Activated CD8-positive, alpha-beta T cell treated with anti-CD3 and anti-CD28 coated beads for 36 hours (primary cell): Measurements from ENCODE around the gene IFNK. TPM values are rescaled to one million over a fixed set of nuclear protein-coding genes. Genes with fewer than 3 reads are reported as not detected.

Experiments used
- ATAC-seq: fragments of 200-7000 bp; cut with Tn5 transposase; one replicate; pipeline ENCODE4 v1.10.0; 2021; ENCODE audit warnings: mild to moderate bottlenecking, moderate library complexity
- CTCF ChIA-PET: fragments of 350-600 bp; sonication (Branson Sonifier 250); formaldehyde crosslinking; loops from one replicate; lab custom pipeline; 2021; ENCODE audit warnings: antibody characterized with exemption; lab: Charles Lee
- POLR2A ChIA-PET: fragments of 350-600 bp; sonication (Branson Sonifier 250); formaldehyde crosslinking; loops from one replicate; lab custom pipeline; 2021; ENCODE audit warnings: antibody characterized with exemption; lab: Charles Lee
- DNase-seq: peaks from one replicate; pipeline ENCODE4 v3.0.0-alpha.2; 2020
- H3K27ac Mint-ChIP-seq: one replicate; pipeline ENCODE4 v1.8.0; 2021; ENCODE audit warnings: mild to moderate bottlenecking, mixed read lengths
- H3K27me3 Mint-ChIP-seq: one replicate; pipeline ENCODE4 v1.8.0; 2021; ENCODE audit warnings: mixed read lengths
- H3K36me3 Mint-ChIP-seq: one replicate; pipeline ENCODE4 v1.8.0; 2021; ENCODE audit warnings: low read depth, mixed read lengths
- H3K4me1 Mint-ChIP-seq: one replicate; pipeline ENCODE4 v1.8.0; 2021; ENCODE audit warnings: low read depth, mixed read lengths
- H3K4me3 Mint-ChIP-seq: one replicate; pipeline ENCODE4 v1.8.0; 2021; ENCODE audit warnings: mild to moderate bottlenecking, moderate library complexity, mixed read lengths
- H3K9me3 Mint-ChIP-seq: one replicate; pipeline ENCODE4 v1.8.0; 2021; ENCODE audit warnings: mixed read lengths
- intact Hi-C: fragments of 100-400 bp; cut with micrococcal nuclease; formaldehyde crosslinking; loops from one replicate; pipeline ENCODE4 v1.10.0; 2022
- total RNA-seq, 2 experiments: library from RNA; stranded (reverse); gene quantifications; one replicate each; pipeline ENCODE4 v1.2.3, GENCODE V29; 2021
- TF ChIP-seq, protein P1 (sequence below): fragments of 200-600 bp; IDR thresholded peaks from one replicate; pipeline ENCODE4 v1.8.0; 2022; ENCODE audit warnings: antibody characterized with exemption, mild to moderate bottlenecking

IFNK gene
- total RNA-seq, 2 experiments from 2014 or later: not detected

GRCh38 chr9:27510780-27511179 lies 13.3 kb upstream of the IFNK start:
- no peak overlapping the region for H3K27ac Mint-ChIP-seq
- POLR2A ChIA-PET: no interaction called here
- no peak overlapping the region for H3K4me3 Mint-ChIP-seq
- CTCF ChIA-PET: no interaction called here
- intact Hi-C loops: loop anchor here (10.0 kb wide), 1 partner anchor 64 kb away; the partner anchor contains the start of gene C9orf72
- H3K36me3 Mint-ChIP-seq: peaks cover 4% of the 10 kb centered on the region
- H3K4me1 Mint-ChIP-seq: no peaks in the 10 kb centered on the region
- ATAC-seq (no peak), DNase-seq (no peak)
- TF ChIP-seq, protein P1, sequence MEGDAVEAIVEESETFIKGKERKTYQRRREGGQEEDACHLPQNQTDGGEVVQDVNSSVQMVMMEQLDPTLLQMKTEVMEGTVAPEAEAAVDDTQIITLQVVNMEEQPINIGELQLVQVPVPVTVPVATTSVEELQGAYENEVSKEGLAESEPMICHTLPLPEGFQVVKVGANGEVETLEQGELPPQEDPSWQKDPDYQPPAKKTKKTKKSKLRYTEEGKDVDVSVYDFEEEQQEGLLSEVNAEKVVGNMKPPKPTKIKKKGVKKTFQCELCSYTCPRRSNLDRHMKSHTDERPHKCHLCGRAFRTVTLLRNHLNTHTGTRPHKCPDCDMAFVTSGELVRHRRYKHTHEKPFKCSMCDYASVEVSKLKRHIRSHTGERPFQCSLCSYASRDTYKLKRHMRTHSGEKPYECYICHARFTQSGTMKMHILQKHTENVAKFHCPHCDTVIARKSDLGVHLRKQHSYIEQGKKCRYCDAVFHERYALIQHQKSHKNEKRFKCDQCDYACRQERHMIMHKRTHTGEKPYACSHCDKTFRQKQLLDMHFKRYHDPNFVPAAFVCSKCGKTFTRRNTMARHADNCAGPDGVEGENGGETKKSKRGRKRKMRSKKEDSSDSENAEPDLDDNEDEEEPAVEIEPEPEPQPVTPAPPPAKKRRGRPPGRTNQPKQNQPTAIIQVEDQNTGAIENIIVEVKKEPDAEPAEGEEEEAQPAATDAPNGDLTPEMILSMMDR: no peak
- no peaks in the 10 kb centered on the region for H3K9me3 Mint-ChIP-seq
- H3K27me3 Mint-ChIP-seq: no peaks in the 10 kb centered on the region

- ATAC-seq (no peak), DNase-seq (no peak)
- Mint-ChIP-seq H3K4me1 (no peaks in the 10 kb centered on the region), H3K27ac (no peak overlapping the region), H3K4me3 (no peak overlapping the region), H3K27me3 (no peaks in the 10 kb centered on the region), H3K9me3 (no peaks in the 10 kb centered on the region), H3K36me3 (peaks cover 4% of the 10 kb centered on the region)
- intact Hi-C loops: loop anchor here (10.0 kb wide), 1 partner anchor 63 kb away; the partner anchor contains the start of gene C9orf72
- ChIA-PET POLR2A (no interaction called here), CTCF (no interaction called here)
- TF ChIP-seq, protein P1: no peak
Measured at GRCh38 chr9:27511771-27512170, 12.3 kb upstream of the IFNK start.

DNA sequence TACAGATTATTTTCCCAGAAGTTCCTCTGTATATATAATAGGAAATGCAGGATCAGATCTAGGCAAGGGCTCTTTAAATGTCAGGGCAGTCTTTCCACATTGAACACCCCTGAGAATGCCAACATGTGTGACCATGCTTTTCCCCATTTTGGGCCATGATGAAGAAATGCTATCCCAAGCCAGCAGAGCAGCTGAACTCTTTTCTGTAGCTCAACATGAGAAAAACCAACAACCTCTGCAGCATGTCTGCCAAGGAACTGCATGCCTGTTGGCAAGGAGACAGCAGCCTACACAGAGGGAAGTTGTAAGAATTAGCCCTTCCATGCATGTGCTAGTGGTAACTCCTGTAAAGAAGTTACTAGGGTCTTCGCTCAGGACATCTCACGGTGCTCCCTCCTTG lies 9.5 kb upstream of the IFNK start:
- POLR2A ChIA-PET: interaction anchor here (0.8 kb wide), 1 partner anchor 69 kb away, joined by 3 read pairs; no protein-coding TSS in a partner anchor
- intact Hi-C loops: loop anchor here (10.0 kb wide), 1 partner anchor 60 kb away; the partner anchor contains the start of gene C9orf72
- Mint-ChIP-seq H3K4me3 (no peak overlapping the region), H3K36me3 (no peaks in the 10 kb centered on the region), H3K27ac (no peak overlapping the region), H3K9me3 (no peaks in the 10 kb centered on the region), H3K4me1 (no peaks in the 10 kb centered on the region), H3K27me3 (no peaks in the 10 kb centered on the region)
- DNase-seq (no peak), ATAC-seq (no peak)
- CTCF ChIA-PET: interaction anchor here (1.1 to 1.2 kb wide), 3 partner anchors 13 to 181 kb away, joined by 3 to 4 read pairs (median 3); partner anchors contain the start of gene MOB3B
- TF ChIP-seq, protein P1: no peak

DNA sequence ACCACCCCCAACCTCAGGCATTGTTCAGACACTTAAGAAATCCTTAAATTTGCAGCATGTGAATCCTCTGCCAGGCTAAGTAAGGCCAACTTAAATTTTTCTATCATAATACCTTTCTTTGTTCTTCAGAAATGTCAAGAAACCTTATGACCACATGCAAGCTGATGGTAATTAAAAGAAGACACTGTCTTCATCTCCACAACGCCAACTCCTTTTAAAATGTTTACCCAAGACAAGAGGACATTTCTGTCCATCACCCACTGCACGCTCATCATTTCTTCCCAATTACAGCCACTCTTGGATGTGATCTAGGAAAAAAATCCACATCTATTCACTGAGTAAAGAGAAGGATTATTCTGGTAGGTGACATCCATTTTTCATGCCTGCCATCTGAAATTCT lies 6.1 kb upstream of the IFNK start:
- Mint-ChIP-seq H3K9me3 (no peaks in the 10 kb centered on the region), H3K36me3 (no peaks in the 10 kb centered on the region), H3K4me1 (no peaks in the 10 kb centered on the region), H3K27ac (no peak overlapping the region), H3K27me3 (no peaks in the 10 kb centered on the region), H3K4me3 (no peak overlapping the region)
- ChIA-PET CTCF (no interaction called here), POLR2A (no interaction called here)
- ATAC-seq (no peak), DNase-seq (no peak)
- TF ChIP-seq, protein P1: no peak
- intact Hi-C loops: loop anchor here (10.0 kb wide), 1 partner anchor 57 kb away; the partner anchor contains the start of gene C9orf72

GRCh38 chr9:27518809-27519208 lies 5.3 kb upstream of the IFNK start:
- no peaks in the 10 kb centered on the region for H3K27me3 Mint-ChIP-seq
- POLR2A ChIA-PET: no interaction called here
- H3K27ac Mint-ChIP-seq: no peak overlapping the region
- no peak for ATAC-seq
- no peaks in the 10 kb centered on the region for H3K36me3 Mint-ChIP-seq
- no peak for DNase-seq
- TF ChIP-seq, protein P1: no peak
- H3K4me3 Mint-ChIP-seq: no peak overlapping the region
- H3K9me3 Mint-ChIP-seq: no peaks in the 10 kb centered on the region
- H3K4me1 Mint-ChIP-seq: no peaks in the 10 kb centered on the region
- intact Hi-C loops: loop anchor here (10.0 kb wide), 1 partner anchor 56 kb away; the partner anchor contains the start of gene C9orf72
- CTCF ChIA-PET: no interaction called here
